ENCODE results near the gene DLST. TPM values are rescaled to one million over a fixed set of nuclear protein-coding genes. Genes with fewer than 3 reads are reported as not detected.

The DLST gene
- total RNA-seq, 1 experiment from 2014 or later = 309 TPM

GRCh38 chr14:74917646-74918081 lies 35.9 kb downstream of the DLST start:
- H3K4me2 ChIP-seq = no peak overlapping the region
- peaks cover 6% of the 10 kb centered on the region; the same call in 1 of the 2 replicates for H3F3A ChIP-seq (ENCODE audit: insufficient read depth, low read depth)
- CTCF ChIA-PET = interaction anchor here (0.6 to 1.0 kb wide), 3 partner anchors 168 to 178 kb away, joined by 3 to 5 read pairs (median 3); no protein-coding TSS in a partner anchor
- DNase-seq = no peak
- no peaks in the 10 kb centered on the region for H3K4me1 ChIP-seq (replicated peaks; ENCODE audit: insufficient read depth)
- TF ChIP-seq CTCF (conservative IDR thresholded peaks at IDR 0.05) (no peak), EZH2 (IDR thresholded peaks at IDR 0.05; ENCODE audit: low read depth) (no peak)
- no peaks in the 10 kb centered on the region for H3K9me2 ChIP-seq (ENCODE audit: insufficient read depth)
- no peaks in the 10 kb centered on the region for H3K27me3 ChIP-seq (ENCODE audit: insufficient read depth, low read depth)
- no peak overlapping the region for H3K4me3 ChIP-seq
- POLR2A ChIA-PET (ENCODE audit: unreplicated experiment) = no interaction called here
- no peak overlapping the region for H2AFZ ChIP-seq
- no peaks in the 10 kb centered on the region for H3K9me3 ChIP-seq (ENCODE audit: insufficient read depth, low read depth)
- H3K36me3 ChIP-seq (ENCODE audit: low read depth) = no peaks in the 10 kb centered on the region
- BruUV-seq (replicated peaks) = no TSS peak
- H4K20me1 ChIP-seq (ENCODE audit: insufficient read depth) = no peaks in the 10 kb centered on the region
- H3K27ac ChIP-seq = no peak overlapping the region
- H3K79me2 ChIP-seq (ENCODE audit: low read depth) = no peaks in the 10 kb centered on the region
- intact Hi-C loops (cut with micrococcal nuclease; ENCODE audit: unreplicated experiment) = no loop called here

- peaks cover 6% of the 10 kb centered on the region; the same call in 1 of the 2 replicates for H3F3A ChIP-seq (ENCODE audit: insufficient read depth, low read depth)
- no peak overlapping the region for H3K4me2 ChIP-seq
- no peaks in the 10 kb centered on the region for H3K36me3 ChIP-seq (ENCODE audit: low read depth)
- no peak for DNase-seq
- H3K9me3 ChIP-seq (ENCODE audit: insufficient read depth, low read depth) = no peaks in the 10 kb centered on the region
- no TSS peak for BruUV-seq (replicated peaks)
- no peaks in the 10 kb centered on the region for H4K20me1 ChIP-seq (ENCODE audit: insufficient read depth)
- no peaks in the 10 kb centered on the region for H3K9me2 ChIP-seq (ENCODE audit: insufficient read depth)
- ChIA-PET POLR2A (ENCODE audit: unreplicated experiment) (no interaction called here), CTCF (interaction anchor here (0.6 kb wide), 1 partner anchor 168 kb away, joined by 3 read pairs; no protein-coding TSS in a partner anchor)
- intact Hi-C loops (cut with micrococcal nuclease; ENCODE audit: unreplicated experiment) = no loop called here
- no peak overlapping the region for H2AFZ ChIP-seq
- no peak overlapping the region for H3K27ac ChIP-seq
- no peak overlapping the region for H3K4me3 ChIP-seq
- no peaks in the 10 kb centered on the region for H3K27me3 ChIP-seq (ENCODE audit: insufficient read depth, low read depth)
- TF ChIP-seq CTCF (conservative IDR thresholded peaks at IDR 0.05) = no peak
- TF ChIP-seq EZH2 (IDR thresholded peaks at IDR 0.05; ENCODE audit: low read depth) = no peak
- H3K4me1 ChIP-seq (replicated peaks; ENCODE audit: insufficient read depth) = peaks cover under 1% of the 10 kb centered on the region
- no peaks in the 10 kb centered on the region for H3K79me2 ChIP-seq (ENCODE audit: low read depth)
These were observed 36.7 kb downstream of the DLST start for GRCh38 chr14:74918380-74918779.

GRCh38 chr14:74919421-74920165 lies 37.9 kb downstream of the DLST start:
- POLR2A ChIA-PET (ENCODE audit: unreplicated experiment) = no interaction called here
- Histone ChIP-seq H3K27ac (no peak overlapping the region), H3K9me3 (ENCODE audit: insufficient read depth, low read depth) (no peaks in the 10 kb centered on the region), H3F3A (ENCODE audit: insufficient read depth, low read depth) (peaks cover 6% of the 10 kb centered on the region; the same call in 1 of the 2 replicates), H4K20me1 (ENCODE audit: insufficient read depth) (no peaks in the 10 kb centered on the region), H2AFZ (no peak overlapping the region), H3K79me2 (ENCODE audit: low read depth) (no peaks in the 10 kb centered on the region), H3K9me2 (ENCODE audit: insufficient read depth) (no peaks in the 10 kb centered on the region), H3K4me3 (no peak overlapping the region), H3K4me1 (replicated peaks; ENCODE audit: insufficient read depth) (peaks cover 4% of the 10 kb centered on the region), H3K4me2 (no peak overlapping the region), H3K27me3 (ENCODE audit: insufficient read depth, low read depth) (no peaks in the 10 kb centered on the region), H3K36me3 (ENCODE audit: low read depth) (no peaks in the 10 kb centered on the region)
- no peak for TF ChIP-seq CTCF (conservative IDR thresholded peaks at IDR 0.05)
- TF ChIP-seq EZH2 (IDR thresholded peaks at IDR 0.05; ENCODE audit: low read depth) = no peak
- CTCF ChIA-PET = interaction anchor here (0.6 to 0.7 kb wide), 2 partner anchors 62 to 129 kb away, joined by 3 to 5 read pairs; no protein-coding TSS in a partner anchor
- intact Hi-C loops (cut with micrococcal nuclease; ENCODE audit: unreplicated experiment) = no loop called here
- DNase-seq = no peak
- no TSS peak for BruUV-seq (replicated peaks)
